Tibial artery (tissue), 4 donors: ENCODE measurements around the gene RHNO1.
A peak's percentile ranks its signal among the peaks of the same experiment; 100 is the strongest.

ENCODE experiments used
- DNase-seq, 2 donors: peaks; one replicate each; pipeline ENCODE4 v3.0.0-alpha.2; 2019
- H3K27ac ChIP-seq, 2 donors: fragments of 200-600 bp; sonication (generic) in 1 of 2; 1 replicate in 1 of 2; 2 replicates in 1 of 2; pipeline ENCODE4 v1.5.1; 2018 to 2019; ENCODE audit warnings: mild to moderate bottlenecking in 1 of 2
- H3K27me3 ChIP-seq, 2 donors: fragments of 200-600 bp; sonication (generic) in 1 of 2; one replicate each; pipeline versions ENCODE4 v1.5.1 to v1.6.0; 2016 to 2019
- H3K36me3 ChIP-seq, 3 donors: fragments of 200-600 bp; sonication (generic) in 2 of 3; one replicate each; pipeline ENCODE4 v1.5.1; 2016 to 2019; ENCODE audit warnings: mild to moderate bottlenecking in 2 of 3
- H3K4me1 ChIP-seq, 4 donors: fragments of 200-600 bp; sonication (generic) in 2 of 4; 1 replicate in 3 of 4; 2 replicates in 1 of 4; pipeline ENCODE4 v1.5.1; 2016 to 2019
- H3K4me3 ChIP-seq, 2 donors: fragments of 200-600 bp; sonication (generic) in 1 of 2; 1 replicate in 1 of 2; 2 replicates in 1 of 2; pipeline ENCODE4 v1.5.1; 2018 to 2019; ENCODE audit warnings: mild to moderate bottlenecking in 2 of 2
- H3K9me3 ChIP-seq, 3 donors: fragments of 200-600 bp; sonication (generic) in 1 of 3; one replicate each; pipeline ENCODE4 v1.5.1; 2016 to 2019
- CTCF ChIP-seq, 2 experiments: fragments of 200-600 bp in 1 of 2; fragments of 450-650 bp in 1 of 2; IDR thresholded peaks; one replicate each; pipeline ENCODE4 v1.5.1; 2017 to 2019; ENCODE audit warnings: antibody characterized with exemption in 2 of 2, mild to moderate bottlenecking in 1 of 2, moderate library complexity in 1 of 2
- intact Hi-C: fragments of 100-400 bp; cut with DNase I; formaldehyde crosslinking; loops from one replicate; pipeline ENCODE4 v1.15.0; 2023; ENCODE audit warnings: low total_unique reads

RHNO1 gene

GRCh38 chr12:2877047-2877952, at the start of gene RHNO1, which contains the start of gene FOXM1:
Gene RHNO1, plus strand, starts transcription at chr12:2877223. Its CDS starts 8,144 bp downstream, at chr12:2885367.
Gene FOXM1, minus strand, starts transcription at chr12:2877174. Its CDS starts 2,696 bp downstream, at chr12:2874478.
- H3K9me3 ChIP-seq = no peaks in the 10 kb centered on the region
- peak; percentile 87 to 94 for DNase-seq
- no peaks in the 10 kb centered on the region for H3K27me3 ChIP-seq
- H3K36me3 ChIP-seq = no peaks in the 10 kb centered on the region
- peak within 1 kb of the TSS; percentile 84 to 90 for H3K4me3 ChIP-seq
- peaks cover 0 to 19% (median 14%) of the 10 kb centered on the region in 4 donors for H3K4me1 ChIP-seq
- intact Hi-C loops = loop anchor here (2.0 kb wide), 1 partner anchor 14 kb away; the partner anchor contains the start of gene TULP3
- H3K27ac ChIP-seq = peak within 1 kb of the TSS; percentile 90 to 92
- TF ChIP-seq CTCF (IDR thresholded peaks at IDR 0.05) = no peak

- intact Hi-C loops = no loop called here
- no peak for DNase-seq
- peaks cover 41 to 67% (median 43%) of the 10 kb centered on the region in 3 donors for H3K36me3 ChIP-seq
- TF ChIP-seq CTCF (IDR thresholded peaks at IDR 0.05) = no peak
- no peak overlapping the region for H3K4me3 ChIP-seq
- H3K4me1 ChIP-seq = peaks cover 0 to 22% (median 15%) of the 10 kb centered on the region in 4 donors
- H3K9me3 ChIP-seq = no peaks in the 10 kb centered on the region
- H3K27me3 ChIP-seq = no peaks in the 10 kb centered on the region
- H3K27ac ChIP-seq = no peak overlapping the region
Observed at GRCh38 chr12:2829275-2829674, 47.7 kb upstream of the RHNO1 start.

- no peak for TF ChIP-seq CTCF (IDR thresholded peaks at IDR 0.05)
- H3K27me3 ChIP-seq = no peaks in the 10 kb centered on the region
- H3K27ac ChIP-seq = peak overlapping the region; percentile 25 to 64
- H3K9me3 ChIP-seq = no peaks in the 10 kb centered on the region
- peak overlapping the region; percentile 38 to 51 for H3K4me3 ChIP-seq
- intact Hi-C loops = no loop called here
- peaks cover 0 to 34% (median 25%) of the 10 kb centered on the region in 4 donors for H3K4me1 ChIP-seq
- peaks cover 9 to 33% (median 11%) of the 10 kb centered on the region in 3 donors for H3K36me3 ChIP-seq
- no peak for DNase-seq
Observed at GRCh38 chr12:2832550-2833127, 44.4 kb upstream of the RHNO1 start.

GRCh38 chr12:2833327-2833726, 43.7 kb upstream of the RHNO1 start:
- DNase-seq = no peak
- Histone ChIP-seq H3K4me3 (peak overlapping the region; percentile 38 to 51), H3K36me3 (peaks cover 3 to 26% (median 5%) of the 10 kb centered on the region in 3 donors), H3K4me1 (peaks cover 0 to 34% (median 25%) of the 10 kb centered on the region in 4 donors), H3K27me3 (no peaks in the 10 kb centered on the region), H3K27ac (peak overlapping the region; percentile 25 to 64), H3K9me3 (no peaks in the 10 kb centered on the region)
- TF ChIP-seq CTCF (IDR thresholded peaks at IDR 0.05) = no peak
- intact Hi-C loops = no loop called here

- Histone ChIP-seq H3K9me3 (no peaks in the 10 kb centered on the region), H3K4me1 (peaks cover 0 to 34% (median 25%) of the 10 kb centered on the region in 4 donors), H3K27ac (peak overlapping the region; percentile 25 to 64), H3K27me3 (no peaks in the 10 kb centered on the region), H3K4me3 (peak overlapping the region; percentile 38 to 51), H3K36me3 (peaks cover 0 to 21% (median 5%) of the 10 kb centered on the region in 3 donors)
- TF ChIP-seq CTCF (IDR thresholded peaks at IDR 0.05) = no peak
- intact Hi-C loops = no loop called here
- DNase-seq = no peak
Observed at GRCh38 chr12:2833810-2834209, 43.2 kb upstream of the RHNO1 start.
